GM12878 (cell line): ENCODE measurements around the gene ZNF22. TPM values are rescaled to one million over a fixed set of nuclear protein-coding genes. Genes with fewer than 3 reads are reported as not detected.

Experiments
- BACH1 ChIP-seq: fragments of 450-650 bp; IDR thresholded peaks from 2 replicates; pipeline ENCODE4 v1.6.1; 2017; ENCODE audit warnings: mild to moderate bottlenecking, borderline replicate concordance
- BHLHE40 ChIP-seq, 2 experiments: fragments of 450-650 bp in 1 of 2; IDR thresholded peaks; 2 replicates each; pipeline ENCODE4 v1.6.1; 2011 to 2017; ENCODE audit warnings: low read depth in 2 of 2, borderline replicate concordance in 1 of 2, improper control_type of control experiment in 1 of 2, low read length in 1 of 2, mild to moderate bottlenecking in 1 of 2
- BRCA1 ChIP-seq: IDR thresholded peaks from 2 replicates; pipeline ENCODE4 v1.6.1; 2011; ENCODE audit warnings: low read depth, low read length, improper control_type of control experiment
- ESRRA ChIP-seq: IDR thresholded peaks from 2 replicates; pipeline ENCODE4 v1.6.1; 2012; ENCODE audit warnings: mild to moderate bottlenecking, low read length, improper control_type of control experiment
- HDGF ChIP-seq: fragments of 450-650 bp; IDR thresholded peaks from 2 replicates; pipeline ENCODE4 v1.6.1; 2016; ENCODE audit warnings: antibody characterized with exemption
- MEF2B ChIP-seq: fragments of 450-650 bp; IDR thresholded peaks from 2 replicates; pipeline ENCODE4 v1.6.1; 2018; ENCODE audit warnings: mild to moderate bottlenecking, moderate library complexity; ENCODE audit not compliant: partially characterized antibody, poor library complexity, severe bottlenecking
- NBN ChIP-seq: fragments of 450-650 bp; IDR thresholded peaks from 2 replicates; pipeline ENCODE4 v1.6.1; 2016
- POLR2AphosphoS2 ChIP-seq: IDR thresholded peaks from 2 replicates; pipeline ENCODE4 v1.6.1; 2011; ENCODE audit warnings: low read depth, mild to moderate bottlenecking, low read length, improper control_type of control experiment, moderate library complexity
- RFX5 ChIP-seq: IDR thresholded peaks from 2 replicates; pipeline ENCODE4 v1.6.1; 2011; ENCODE audit warnings: low read depth, low read length, improper control_type of control experiment
- SMAD1 ChIP-seq: fragments of 450-650 bp; IDR thresholded peaks from 2 replicates; pipeline ENCODE4 v1.6.1; 2018; ENCODE audit warnings: mild to moderate bottlenecking, low read depth; ENCODE audit not compliant: partially characterized antibody
- TAF1 ChIP-seq: IDR thresholded peaks from 2 replicates; pipeline ENCODE4 v1.6.1; 2011; ENCODE audit warnings: mild to moderate bottlenecking, low read depth, low read length, borderline replicate concordance
- USF1 ChIP-seq: IDR thresholded peaks from 2 replicates; pipeline ENCODE4 v1.6.1; 2011; ENCODE audit warnings: borderline replicate concordance, low read depth, mild to moderate bottlenecking, moderate library complexity, mixed read lengths, low read length; ENCODE audit not compliant: insufficient read depth; ENCODE audit errors: extremely low read length
- WRNIP1 ChIP-seq: IDR thresholded peaks from 2 replicates; pipeline ENCODE4 v1.6.1; 2011; ENCODE audit warnings: low read depth, low read length, improper control_type of control experiment, borderline replicate concordance
- YBX1 ChIP-seq: fragments of 450-650 bp; IDR thresholded peaks from 2 replicates; pipeline ENCODE4 v1.6.1; 2016; ENCODE audit warnings: antibody characterized with exemption
- ZBTB33 ChIP-seq: fragments of 450-650 bp; IDR thresholded peaks from 2 replicates; pipeline ENCODE4 v1.6.1; 2017; ENCODE audit warnings: mild to moderate bottlenecking
- ZNF592 ChIP-seq: fragments of 450-650 bp; IDR thresholded peaks from 2 replicates; pipeline ENCODE4 v1.6.1; 2017; ENCODE audit warnings: mild to moderate bottlenecking, moderate library complexity
- polyA plus RNA-seq, 11 experiments: library from polyadenylated mRNA; depleted of rRNA in 4 of 11; unstranded in 6 of 11; stranded (reverse) in 5 of 11; fragments of >200 nt; fragmentation: Nextera tagmentation in 4 of 11; fragmentation: Illumina TruSeq in 1 of 11; extraction: Ambion mirVana in 4 of 11; extraction: Trizol in 1 of 11; gene quantifications; 1 replicate in 1 of 11; 2 replicates in 10 of 11; pipeline versions ENCODE4 v1.2.1 to v1.2.3, GENCODE V29; 2011 to 2016; ENCODE audit warnings: inconsistent platforms in 2 of 11, missing spikeins in 2 of 11, low read depth in 1 of 11
- total RNA-seq, 4 experiments: library from RNA; depleted of rRNA in 3 of 4; stranded (reverse); fragments of >200 nt in 3 of 4; fragmentation: Illumina TruSeq in 1 of 4; extraction: Trizol in 1 of 4; gene quantifications; 2 replicates each; pipeline versions ENCODE4 v1.2.1 to v1.2.3, GENCODE V29; 2013 to 2021
- TF ChIP-seq, protein P1 (sequence below): IDR thresholded peaks from 2 replicates; pipeline ENCODE4 v1.6.1; 2011; ENCODE audit warnings: borderline replicate concordance, low read depth, mild to moderate bottlenecking, moderate library complexity, low read length; ENCODE audit not compliant: insufficient read depth, poor library complexity, severe bottlenecking

Gene ZNF22
- total and polyA plus RNA-seq, 10 of the 15 experiments (the other 5 are each of a cell fraction or from before 2014, with no cell fraction given), result 31.1 to 74.4 (median 43.8) TPM

- no peak for TF ChIP-seq USF1
- TF ChIP-seq, protein P1, sequence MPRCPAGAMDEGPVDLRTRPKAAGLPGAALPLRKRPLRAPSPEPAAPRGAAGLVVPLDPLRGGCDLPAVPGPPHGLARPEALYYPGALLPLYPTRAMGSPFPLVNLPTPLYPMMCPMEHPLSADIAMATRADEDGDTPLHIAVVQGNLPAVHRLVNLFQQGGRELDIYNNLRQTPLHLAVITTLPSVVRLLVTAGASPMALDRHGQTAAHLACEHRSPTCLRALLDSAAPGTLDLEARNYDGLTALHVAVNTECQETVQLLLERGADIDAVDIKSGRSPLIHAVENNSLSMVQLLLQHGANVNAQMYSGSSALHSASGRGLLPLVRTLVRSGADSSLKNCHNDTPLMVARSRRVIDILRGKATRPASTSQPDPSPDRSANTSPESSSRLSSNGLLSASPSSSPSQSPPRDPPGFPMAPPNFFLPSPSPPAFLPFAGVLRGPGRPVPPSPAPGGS, result no peak
- TF ChIP-seq ZNF592, result no peak
- TF ChIP-seq SMAD1, result no peak
- TF ChIP-seq YBX1, result 0 out of 2 replicates have a peak, but pooled peaks have one; percentile 10
- no peak for TF ChIP-seq BRCA1
- TF ChIP-seq MEF2B, result peak; percentile 16
- no peak for TF ChIP-seq TAF1
- TF ChIP-seq POLR2AphosphoS2, result no peak
- TF ChIP-seq BACH1, result no peak
- TF ChIP-seq NBN, result peak; percentile 96
- TF ChIP-seq RFX5, result no peak
- TF ChIP-seq BHLHE40 (IDR thresholded peaks at IDR 0.05; ENCODE audit: borderline replicate concordance in 1 of 2, low read depth in 2 of 2, low read length in 1 of 2), result 0 out of 4 replicates have a peak, but pooled peaks of 1 of the 2 experiments have one; percentile 23
- no peak for TF ChIP-seq ESRRA
- peak; percentile 99 for TF ChIP-seq HDGF
- no peak for TF ChIP-seq WRNIP1
- no peak for TF ChIP-seq ZBTB33
These were observed 32.0 kb upstream of the ZNF22 start (continued) for GRCh38 chr10:44968500-44969400.
